Calu3 (cell line): ENCODE measurements around the gene VHLL. TPM values are rescaled to one million over a fixed set of nuclear protein-coding genes. Genes with fewer than 3 reads are reported as not detected.

ENCODE experiments used
- BruUV-seq: library from RNA; stranded (reverse); fragments of 400-500 nt; replicated peaks from 2 replicates; lab custom pipeline; 2021; lab: Mats Ljungman, UMichigan
- CTCF ChIA-PET: fragments of 300-600 bp; sonication (Branson Sonifier 250); formaldehyde crosslinking; loops from one replicate; lab custom pipeline; 2022; ENCODE audit warnings: antibody characterized with exemption; lab: Charles Lee
- DNase-seq: peaks from one replicate; pipeline ENCODE4 v3.0.0; 2022
- H3K27ac Mint-ChIP-seq: one replicate; pipeline ENCODE4 v1.8.0; 2022; ENCODE audit warnings: mixed read lengths; ENCODE audit not compliant: unreplicated experiment
- H3K27me3 Mint-ChIP-seq: one replicate; pipeline ENCODE4 v1.8.0; 2022; ENCODE audit warnings: mixed read lengths; ENCODE audit not compliant: unreplicated experiment
- H3K36me3 Mint-ChIP-seq: one replicate; pipeline ENCODE4 v1.8.0; 2022; ENCODE audit warnings: mild to moderate bottlenecking, moderate library complexity, mixed read lengths; ENCODE audit not compliant: insufficient read depth, unreplicated experiment
- H3K4me1 Mint-ChIP-seq: one replicate; pipeline ENCODE4 v1.8.0; 2022; ENCODE audit warnings: mild to moderate bottlenecking, low read depth, mixed read lengths; ENCODE audit not compliant: unreplicated experiment
- H3K4me3 Mint-ChIP-seq: one replicate; pipeline ENCODE4 v1.8.0; 2022; ENCODE audit warnings: mild to moderate bottlenecking, low read depth, moderate library complexity, mixed read lengths; ENCODE audit not compliant: unreplicated experiment
- H3K9me3 Mint-ChIP-seq: one replicate; pipeline ENCODE4 v1.8.0; 2022; ENCODE audit warnings: low read depth, mixed read lengths; ENCODE audit not compliant: unreplicated experiment
- CTCF ChIP-seq: fragments of 200-600 bp; IDR thresholded peaks from one replicate; pipeline ENCODE4 v1.8.0; 2022; ENCODE audit warnings: antibody characterized with exemption; ENCODE audit not compliant: unreplicated experiment
- intact Hi-C: fragments of 100-400 bp; cut with micrococcal nuclease; formaldehyde crosslinking; loops from one replicate; pipeline ENCODE4 v1.10.0; 2022; ENCODE audit not compliant: unreplicated experiment
- total RNA-seq: library from RNA; stranded (reverse); gene quantifications from 2 replicates; pipeline ENCODE4 v1.2.3, GENCODE V29; 2022

The VHLL gene
- total RNA-seq, 1 experiment from 2014 or later, result 1.5 TPM

GRCh38 chr1:156319664-156320063 is 20.6 kb upstream of the VHLL start:
- BruUV-seq, result no TSS peak
- intact Hi-C loops, result no loop called here
- no peak overlapping the region for H3K4me3 Mint-ChIP-seq

GRCh38 chr1:156316909-156317308 is 17.8 kb upstream of the VHLL start:
- H3K27ac Mint-ChIP-seq, result no peak overlapping the region
- no peak overlapping the region for H3K4me3 Mint-ChIP-seq
- TF ChIP-seq CTCF, result no peak
- H3K27me3 Mint-ChIP-seq, result no peaks in the 10 kb centered on the region
- peaks cover 96% of the 10 kb centered on the region for H3K36me3 Mint-ChIP-seq
- BruUV-seq, result no TSS peak
- CTCF ChIA-PET, result interaction anchor here (1.6 kb wide), 1 partner anchor 42 kb away, joined by 8 read pairs; no protein-coding TSS in a partner anchor
- no peaks in the 10 kb centered on the region for H3K9me3 Mint-ChIP-seq
- intact Hi-C loops, result no loop called here
- no peaks in the 10 kb centered on the region for H3K4me1 Mint-ChIP-seq
- no peak for DNase-seq

More at GRCh38 chr1:156319664-156320063, 20.6 kb upstream of the VHLL start:
- no peaks in the 10 kb centered on the region for H3K27me3 Mint-ChIP-seq
- H3K36me3 Mint-ChIP-seq, result peaks cover 92% of the 10 kb centered on the region
- H3K27ac Mint-ChIP-seq, result no peak overlapping the region
- CTCF ChIA-PET, result interaction anchor here (0.7 to 1.5 kb wide), 8 partner anchors 18 to 174 kb away, joined by 3 to 12 read pairs (median 4); partner anchors contain the start of genes CCT3, SMG5, TMEM79 and TSACC
- DNase-seq, result peak; percentile 39
- H3K4me1 Mint-ChIP-seq, result no peaks in the 10 kb centered on the region
- no peaks in the 10 kb centered on the region for H3K9me3 Mint-ChIP-seq
- peak; percentile 24 for TF ChIP-seq CTCF

GRCh38 chr1:156310962-156311361 is 11.9 kb upstream of the VHLL start:
- Mint-ChIP-seq H3K4me1 (no peaks in the 10 kb centered on the region), H3K36me3 (peaks cover 89% of the 10 kb centered on the region), H3K27ac (no peak overlapping the region), H3K27me3 (no peaks in the 10 kb centered on the region), H3K4me3 (no peak overlapping the region), H3K9me3 (no peaks in the 10 kb centered on the region)
- CTCF ChIA-PET, result no interaction called here
- no peak for DNase-seq
- intact Hi-C loops, result no loop called here
- BruUV-seq, result no TSS peak
- no peak for TF ChIP-seq CTCF

- CTCF ChIA-PET, result no interaction called here
- no peak for DNase-seq
- H3K9me3 Mint-ChIP-seq, result no peaks in the 10 kb centered on the region
- H3K27ac Mint-ChIP-seq, result no peak overlapping the region
- intact Hi-C loops, result no loop called here
- no peaks in the 10 kb centered on the region for H3K27me3 Mint-ChIP-seq
- H3K4me3 Mint-ChIP-seq, result no peak overlapping the region
- H3K36me3 Mint-ChIP-seq, result peaks cover 90% of the 10 kb centered on the region
- no TSS peak for BruUV-seq
- H3K4me1 Mint-ChIP-seq, result no peaks in the 10 kb centered on the region
- no peak for TF ChIP-seq CTCF
Observed at GRCh38 chr1:156308078-156308477, 9.0 kb upstream of the VHLL start.
